PC-9 (cell line): Measurements from ENCODE around the gene ARHGAP28. TPM values are rescaled to one million over a fixed set of nuclear protein-coding genes. Genes with fewer than 3 reads are reported as not detected.

ENCODE experiments used
- BruUV-seq: library from RNA; stranded (reverse); fragments of 400-500 nt; replicated peaks from 2 replicates; lab custom pipeline; 2021; lab: Mats Ljungman, UMichigan
- CTCF ChIA-PET: fragments of 300-600 bp; sonication (Branson Sonifier 250); formaldehyde crosslinking; loops from one replicate; lab custom pipeline; 2022; ENCODE audit warnings: antibody characterized with exemption; lab: Charles Lee
- POLR2A ChIA-PET: fragments of 300-600 bp; sonication (Branson Sonifier 250); formaldehyde crosslinking; loops from one replicate; lab custom pipeline; 2022; ENCODE audit warnings: antibody characterized with exemption; ENCODE audit not compliant: unreplicated experiment; lab: Charles Lee
- DNase-seq, 2 experiments: peaks; one replicate each; pipeline versions ENCODE4 v3.0.0 to v3.0.0-alpha.2; 2015 to 2022; ENCODE audit warnings: mixed read lengths in 1 of 2
- H2AFZ ChIP-seq: fragments of 200-600 bp; sonication (generic); 2 replicates; pipeline ENCODE4 v1.8.1; 2017; ENCODE audit warnings: antibody characterized with exemption
- H3F3A ChIP-seq: fragments of 200-600 bp; sonication (generic); 2 replicates; pipeline ENCODE4 v1.8.1; 2017; ENCODE audit warnings: antibody characterized with exemption, mild to moderate bottlenecking, low read depth; ENCODE audit not compliant: insufficient read depth
- H3K27ac ChIP-seq: fragments of 200-600 bp; sonication (generic); 2 replicates; pipeline ENCODE4 v1.6.1; 2016; ENCODE audit warnings: mixed run types
- H3K27me3 ChIP-seq: fragments of 200-600 bp; sonication (generic); 2 replicates; pipeline ENCODE4 v1.6.1; 2016; ENCODE audit warnings: low read depth, mixed run types; ENCODE audit not compliant: insufficient read depth
- H3K36me3 ChIP-seq: fragments of 200-600 bp; sonication (generic); 2 replicates; pipeline ENCODE4 v1.6.1; 2016; ENCODE audit warnings: low read depth, mixed run types
- H3K4me1 ChIP-seq: fragments of 200-600 bp; sonication (generic); replicated peaks from 2 replicates; pipeline ENCODE4 v1.6.1; 2016; ENCODE audit warnings: mixed run types; ENCODE audit not compliant: insufficient read depth
- H3K4me2 ChIP-seq: fragments of 200-600 bp; sonication (generic); 2 replicates; pipeline ENCODE4 v1.6.1; 2017; ENCODE audit warnings: mixed run types
- H3K4me3 ChIP-seq: fragments of 200-600 bp; sonication (generic); 2 replicates; pipeline ENCODE4 v1.6.1; 2016; ENCODE audit warnings: mixed run types
- H3K79me2 ChIP-seq: fragments of 200-600 bp; sonication (generic); 2 replicates; pipeline ENCODE4 v1.6.1; 2017; ENCODE audit warnings: low read depth, mixed run types
- H3K9me2 ChIP-seq: fragments of 200-600 bp; sonication (generic); 2 replicates; pipeline ENCODE4 v1.8.1; 2017; ENCODE audit warnings: mild to moderate bottlenecking; ENCODE audit not compliant: insufficient read depth
- H3K9me3 ChIP-seq: fragments of 200-600 bp; sonication (generic); 2 replicates; pipeline ENCODE4 v1.8.1; 2016; ENCODE audit warnings: low read depth; ENCODE audit not compliant: insufficient read depth
- H4K20me1 ChIP-seq: fragments of 200-600 bp; sonication (generic); 2 replicates; pipeline ENCODE4 v1.8.1; 2017; ENCODE audit not compliant: insufficient read depth
- EZH2 ChIP-seq: fragments of 200-600 bp; sonication (generic); IDR thresholded peaks from 2 replicates; pipeline ENCODE4 v1.8.0; 2017; ENCODE audit warnings: antibody characterized with exemption, low read depth
- intact Hi-C: fragments of 100-400 bp; cut with micrococcal nuclease; formaldehyde crosslinking; loops from one replicate; pipeline ENCODE4 v1.10.0; 2022; ENCODE audit not compliant: unreplicated experiment
- total RNA-seq: library from RNA; stranded (reverse); gene quantifications from 2 replicates; pipeline ENCODE4 v1.2.3, GENCODE V29; 2021
- TF ChIP-seq, protein P1 (sequence below): fragments of 200-600 bp; sonication (generic); conservative IDR thresholded peaks from 2 replicates; pipeline ENCODE4 v1.6.1; 2017; ENCODE audit warnings: mixed run types, antibody characterized with exemption, mild to moderate bottlenecking, moderate library complexity

The ARHGAP28 gene
- total RNA-seq, 1 experiment from 2014 or later = not detected

DNA sequence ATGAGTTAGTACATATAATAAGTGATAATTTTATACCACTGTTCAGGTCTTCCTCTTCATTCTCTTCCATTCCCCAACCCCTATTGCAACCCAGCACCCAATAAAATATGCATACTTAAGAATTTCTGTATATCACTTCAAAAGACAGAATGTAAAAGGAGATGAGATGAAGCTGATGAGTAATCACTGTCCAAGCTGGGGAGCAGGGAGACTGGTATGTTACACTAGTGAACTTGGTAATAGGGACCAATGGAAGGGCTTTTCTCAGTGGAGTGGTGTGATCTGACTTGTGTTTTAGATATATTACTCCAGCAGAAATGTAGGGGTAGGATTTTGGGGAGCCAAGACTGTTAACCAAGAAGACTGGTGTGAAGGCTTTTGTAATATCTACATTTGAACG lies 18.0 kb upstream of the ARHGAP28 start:
- ChIA-PET CTCF (no interaction called here), POLR2A (no interaction called here)
- Histone ChIP-seq H3K36me3 (no peaks in the 10 kb centered on the region), H3K79me2 (no peaks in the 10 kb centered on the region), H3K27me3 (0 out of 2 replicates have a peak, but pooled peaks cover 3% of the 10 kb centered on the region), H2AFZ (no peak overlapping the region), H3K4me3 (no peak overlapping the region), H4K20me1 (no peaks in the 10 kb centered on the region), H3K9me3 (no peaks in the 10 kb centered on the region), H3K9me2 (no peaks in the 10 kb centered on the region), H3F3A (no peaks in the 10 kb centered on the region), H3K4me1 (no peaks in the 10 kb centered on the region), H3K27ac (no peak overlapping the region), H3K4me2 (no peak overlapping the region)
- no TSS peak for BruUV-seq
- intact Hi-C loops = no loop called here
- no peak for DNase-seq
- TF ChIP-seq, protein P1, sequence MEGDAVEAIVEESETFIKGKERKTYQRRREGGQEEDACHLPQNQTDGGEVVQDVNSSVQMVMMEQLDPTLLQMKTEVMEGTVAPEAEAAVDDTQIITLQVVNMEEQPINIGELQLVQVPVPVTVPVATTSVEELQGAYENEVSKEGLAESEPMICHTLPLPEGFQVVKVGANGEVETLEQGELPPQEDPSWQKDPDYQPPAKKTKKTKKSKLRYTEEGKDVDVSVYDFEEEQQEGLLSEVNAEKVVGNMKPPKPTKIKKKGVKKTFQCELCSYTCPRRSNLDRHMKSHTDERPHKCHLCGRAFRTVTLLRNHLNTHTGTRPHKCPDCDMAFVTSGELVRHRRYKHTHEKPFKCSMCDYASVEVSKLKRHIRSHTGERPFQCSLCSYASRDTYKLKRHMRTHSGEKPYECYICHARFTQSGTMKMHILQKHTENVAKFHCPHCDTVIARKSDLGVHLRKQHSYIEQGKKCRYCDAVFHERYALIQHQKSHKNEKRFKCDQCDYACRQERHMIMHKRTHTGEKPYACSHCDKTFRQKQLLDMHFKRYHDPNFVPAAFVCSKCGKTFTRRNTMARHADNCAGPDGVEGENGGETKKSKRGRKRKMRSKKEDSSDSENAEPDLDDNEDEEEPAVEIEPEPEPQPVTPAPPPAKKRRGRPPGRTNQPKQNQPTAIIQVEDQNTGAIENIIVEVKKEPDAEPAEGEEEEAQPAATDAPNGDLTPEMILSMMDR = no peak
- TF ChIP-seq EZH2 = no peak

DNA sequence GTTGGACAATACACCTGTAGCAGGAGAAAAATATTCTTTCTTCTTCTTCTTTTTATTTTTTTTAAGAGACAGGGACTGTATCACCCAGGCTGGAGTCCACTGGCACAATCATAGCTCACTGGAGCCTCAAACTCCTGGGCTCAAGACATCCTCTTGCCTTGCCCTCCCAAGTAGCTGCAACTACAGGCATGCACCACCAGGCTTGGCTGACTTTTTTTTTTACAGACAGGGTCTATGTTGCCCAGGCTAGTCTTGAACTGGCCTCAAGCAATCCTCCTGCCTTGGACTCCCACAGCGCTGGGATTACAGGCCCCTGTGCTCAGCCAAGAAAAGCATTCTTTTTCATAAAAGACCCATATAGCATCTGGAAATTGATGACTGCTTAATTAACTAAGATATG lies 17.1 kb upstream of the ARHGAP28 start:
- no TSS peak for BruUV-seq
- TF ChIP-seq, protein P1 = no peak
- no peak for TF ChIP-seq EZH2
- Histone ChIP-seq H3K9me2 (no peaks in the 10 kb centered on the region), H3K4me1 (no peaks in the 10 kb centered on the region), H2AFZ (no peak overlapping the region), H3K27me3 (0 out of 2 replicates have a peak, but pooled peaks cover 3% of the 10 kb centered on the region), H4K20me1 (no peaks in the 10 kb centered on the region), H3F3A (no peaks in the 10 kb centered on the region), H3K4me2 (no peak overlapping the region), H3K4me3 (no peak overlapping the region), H3K36me3 (no peaks in the 10 kb centered on the region), H3K9me3 (no peaks in the 10 kb centered on the region), H3K27ac (no peak overlapping the region), H3K79me2 (no peaks in the 10 kb centered on the region)
- ChIA-PET POLR2A (no interaction called here), CTCF (no interaction called here)
- DNase-seq = no peak
- intact Hi-C loops = no loop called here

DNA sequence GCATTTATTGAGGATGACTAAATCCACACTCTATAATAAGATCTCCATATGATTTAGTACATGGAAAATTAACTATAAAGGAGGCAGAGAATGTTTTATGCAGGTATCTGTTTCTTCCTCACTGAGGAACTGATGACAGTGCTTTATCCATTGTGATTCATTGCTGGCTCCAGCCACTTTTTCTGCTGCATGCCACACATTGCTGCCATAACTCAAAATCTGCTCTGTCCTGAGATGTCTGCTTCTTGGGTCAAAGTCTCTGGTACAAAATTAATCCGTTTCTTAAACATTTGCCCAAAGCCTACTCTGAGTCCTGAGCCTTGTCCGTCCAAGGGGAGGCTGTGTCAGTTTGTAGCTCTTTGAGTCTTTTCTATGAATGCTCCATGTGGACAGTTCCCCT lies 15.5 kb upstream of the ARHGAP28 start:
- no peak overlapping the region for H3K27ac ChIP-seq
- 0 out of 2 replicates have a peak, but pooled peaks cover 1% of the 10 kb centered on the region for H3K27me3 ChIP-seq
- no peak overlapping the region for H3K4me2 ChIP-seq
- no peak for TF ChIP-seq EZH2
- TF ChIP-seq, protein P1 = no peak
- BruUV-seq = no TSS peak
- H2AFZ ChIP-seq = no peak overlapping the region
- H3K9me3 ChIP-seq = no peaks in the 10 kb centered on the region
- no peak for DNase-seq
- H3K9me2 ChIP-seq = no peaks in the 10 kb centered on the region
- no peaks in the 10 kb centered on the region for H3K79me2 ChIP-seq
- POLR2A ChIA-PET = no interaction called here
- no peak overlapping the region for H3K4me3 ChIP-seq
- no peaks in the 10 kb centered on the region for H4K20me1 ChIP-seq
- no peaks in the 10 kb centered on the region for H3F3A ChIP-seq
- no peaks in the 10 kb centered on the region for H3K4me1 ChIP-seq
- CTCF ChIA-PET = no interaction called here
- intact Hi-C loops = no loop called here
- H3K36me3 ChIP-seq = no peaks in the 10 kb centered on the region
